Activated B cell treated with CpG ODN at 0.5 μM for 24 hours (primary cell): ENCODE data around the gene VAMP8. TPM values are rescaled to one million over a fixed set of nuclear protein-coding genes. Genes with fewer than 3 reads are reported as not detected.

ENCODE experiments used
- ATAC-seq: fragments of 200-7000 bp; cut with Tn5 transposase; one replicate; pipeline ENCODE4 v1.10.0; 2021; ENCODE audit warnings: low read depth, mild to moderate bottlenecking, moderate library complexity
- CTCF ChIA-PET: fragments of 350-600 bp; sonication (Branson Sonifier 250); formaldehyde crosslinking; loops from one replicate; lab custom pipeline; 2021; ENCODE audit warnings: antibody characterized with exemption; lab: Charles Lee
- POLR2A ChIA-PET: fragments of 350-600 bp; sonication (Branson Sonifier 250); formaldehyde crosslinking; loops from one replicate; lab custom pipeline; 2021; ENCODE audit warnings: antibody characterized with exemption; lab: Charles Lee
- DNase-seq: peaks from one replicate; pipeline ENCODE4 v3.0.0; 2022
- H3K27ac Mint-ChIP-seq: one replicate; pipeline ENCODE4 v1.8.0; 2020; ENCODE audit warnings: mixed read lengths
- H3K27me3 Mint-ChIP-seq: one replicate; pipeline ENCODE4 v1.8.0; 2021; ENCODE audit warnings: mixed read lengths
- H3K36me3 Mint-ChIP-seq: one replicate; pipeline ENCODE4 v1.8.0; 2021; ENCODE audit warnings: low read depth, mixed read lengths
- H3K4me1 Mint-ChIP-seq: one replicate; pipeline ENCODE4 v1.8.0; 2021; ENCODE audit warnings: mixed read lengths
- H3K4me3 Mint-ChIP-seq: one replicate; pipeline ENCODE4 v1.8.0; 2020; ENCODE audit warnings: mild to moderate bottlenecking, mixed read lengths
- H3K9me3 Mint-ChIP-seq: one replicate; pipeline ENCODE4 v1.8.0; 2020; ENCODE audit warnings: mixed read lengths
- intact Hi-C: fragments of 100-400 bp; cut with micrococcal nuclease; formaldehyde crosslinking; loops from one replicate; pipeline ENCODE4 v1.15.1; 2024
- total RNA-seq: library from RNA; stranded (reverse); gene quantifications from 2 replicates; pipeline ENCODE4 v1.2.3, GENCODE V29; 2022
- TF ChIP-seq, protein P1 (sequence below): fragments of 200-600 bp; IDR thresholded peaks from one replicate; pipeline ENCODE4 v1.8.0; 2022; ENCODE audit warnings: antibody characterized with exemption, mild to moderate bottlenecking

Gene VAMP8
- total RNA-seq, 1 donor from 2014 or later: 128 TPM

DNA sequence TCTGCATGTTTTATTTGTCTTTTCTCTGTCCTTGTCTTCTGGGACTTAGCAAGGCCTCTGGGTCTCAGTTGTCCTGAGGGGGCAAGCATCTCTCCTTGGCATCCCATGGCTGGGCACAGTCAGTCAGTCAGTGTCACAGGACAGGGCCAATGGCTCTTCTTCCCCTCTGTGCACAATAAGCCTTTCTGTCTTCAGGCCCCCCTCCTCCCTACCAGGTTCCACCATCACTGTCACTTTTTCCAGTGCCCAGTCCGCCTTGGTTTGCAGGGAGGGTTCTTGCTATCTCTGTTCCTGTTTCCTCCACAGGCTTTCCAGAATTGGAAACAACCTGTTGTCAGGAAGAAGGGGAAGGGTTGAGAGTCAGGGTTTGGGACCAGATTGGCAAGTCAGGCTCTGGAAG is 5.1 kb downstream of the VAMP8 start:
- TF ChIP-seq, protein P1, sequence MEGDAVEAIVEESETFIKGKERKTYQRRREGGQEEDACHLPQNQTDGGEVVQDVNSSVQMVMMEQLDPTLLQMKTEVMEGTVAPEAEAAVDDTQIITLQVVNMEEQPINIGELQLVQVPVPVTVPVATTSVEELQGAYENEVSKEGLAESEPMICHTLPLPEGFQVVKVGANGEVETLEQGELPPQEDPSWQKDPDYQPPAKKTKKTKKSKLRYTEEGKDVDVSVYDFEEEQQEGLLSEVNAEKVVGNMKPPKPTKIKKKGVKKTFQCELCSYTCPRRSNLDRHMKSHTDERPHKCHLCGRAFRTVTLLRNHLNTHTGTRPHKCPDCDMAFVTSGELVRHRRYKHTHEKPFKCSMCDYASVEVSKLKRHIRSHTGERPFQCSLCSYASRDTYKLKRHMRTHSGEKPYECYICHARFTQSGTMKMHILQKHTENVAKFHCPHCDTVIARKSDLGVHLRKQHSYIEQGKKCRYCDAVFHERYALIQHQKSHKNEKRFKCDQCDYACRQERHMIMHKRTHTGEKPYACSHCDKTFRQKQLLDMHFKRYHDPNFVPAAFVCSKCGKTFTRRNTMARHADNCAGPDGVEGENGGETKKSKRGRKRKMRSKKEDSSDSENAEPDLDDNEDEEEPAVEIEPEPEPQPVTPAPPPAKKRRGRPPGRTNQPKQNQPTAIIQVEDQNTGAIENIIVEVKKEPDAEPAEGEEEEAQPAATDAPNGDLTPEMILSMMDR: no peak
- no peaks in the 10 kb centered on the region for H3K9me3 Mint-ChIP-seq
- intact Hi-C loops: no loop called here
- ATAC-seq (no peak), DNase-seq (no peak)
- ChIA-PET CTCF (no interaction called here), POLR2A (interaction anchor here (5.9 kb wide), 1 partner anchor 13 kb away, joined by 59 read pairs; the partner anchor contains the start of gene RNF181)
- peaks cover 25% of the 10 kb centered on the region for H3K36me3 Mint-ChIP-seq
- no peak overlapping the region for H3K4me3 Mint-ChIP-seq
- H3K4me1 Mint-ChIP-seq: peaks cover 60% of the 10 kb centered on the region
- H3K27me3 Mint-ChIP-seq: no peaks in the 10 kb centered on the region
- no peak overlapping the region for H3K27ac Mint-ChIP-seq

DNA sequence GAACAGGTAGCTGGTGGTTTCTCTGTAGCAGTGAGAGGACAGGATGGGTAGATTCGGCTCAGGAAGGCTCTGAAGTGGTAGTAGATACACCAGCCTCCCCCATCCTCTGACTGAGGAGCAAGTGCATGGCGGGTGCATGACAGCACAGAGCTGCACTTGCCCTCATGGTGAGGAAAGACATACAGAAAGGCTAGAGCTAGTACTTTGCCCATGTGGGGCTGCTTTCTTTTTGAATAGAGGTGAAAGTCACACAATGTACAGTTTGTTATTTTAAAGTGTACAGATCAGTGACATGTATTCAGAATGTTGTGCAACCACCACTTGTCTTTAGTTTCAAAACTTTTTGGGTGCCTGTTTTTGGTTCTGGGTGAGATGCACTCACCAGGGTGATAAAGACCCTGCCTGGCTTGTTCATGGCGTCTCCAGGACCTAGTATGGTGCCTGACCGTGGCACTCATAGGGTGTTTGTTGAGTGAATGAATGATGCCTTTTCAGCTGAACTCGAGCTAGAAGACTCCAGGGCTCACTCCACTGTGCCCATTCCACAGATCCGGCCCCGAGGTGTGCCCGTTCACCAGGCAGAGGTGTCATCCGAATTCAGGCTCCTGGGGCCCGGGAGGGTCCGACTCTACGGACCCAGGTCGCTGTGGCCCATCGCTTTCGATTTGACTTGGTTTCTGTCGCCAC is 6.4 kb downstream of the VAMP8 start:
- TF ChIP-seq, protein P1: no peak
- no peaks in the 10 kb centered on the region for H3K27me3 Mint-ChIP-seq

DNA sequence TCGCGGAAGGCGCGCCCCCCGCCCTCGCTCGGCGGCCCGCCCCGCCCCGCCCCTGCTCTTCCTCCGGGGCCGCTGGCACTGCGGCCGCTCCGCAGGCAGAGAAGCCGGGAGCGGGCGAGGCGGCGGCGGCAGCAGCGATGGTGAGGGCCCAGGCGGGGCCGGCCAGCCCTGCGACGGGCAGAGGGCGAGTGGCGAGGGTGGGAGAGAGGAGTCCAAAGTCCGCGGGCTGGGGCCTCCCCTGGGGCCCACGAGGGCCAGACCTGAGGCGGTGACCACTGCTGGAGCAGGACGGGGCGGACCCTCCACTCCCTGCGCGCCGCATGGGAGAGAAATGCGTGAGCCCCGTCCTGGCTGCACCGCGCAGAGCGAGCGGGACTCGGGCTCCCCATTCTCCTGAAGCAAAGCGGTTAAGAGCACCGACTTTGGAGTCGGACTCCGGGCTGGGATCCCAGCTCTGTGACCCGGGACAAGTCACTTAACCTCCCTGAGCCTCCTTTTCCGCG is 7.0 kb downstream of the VAMP8 start, which contains the start of gene VAMP5:
VAMP5 (plus strand) TSS at position 78 of the 503 bp plus-strand sequence; CDS start at position 138, 60 bp downstream.
- ChIA-PET POLR2A (interaction anchor here (0.6 to 5.9 kb wide), 6 partner anchors 8 to 1237 kb away, joined by 3 to 59 read pairs (median 3); partner anchors contain the start of genes MAT2A, RNF181 and TGOLN2), CTCF (interaction anchor here (0.6 kb wide), 1 partner anchor 101 kb away, joined by 3 read pairs; no protein-coding TSS in a partner anchor)
- H3K27me3 Mint-ChIP-seq: no peaks in the 10 kb centered on the region
- peak; percentile 32 for DNase-seq
- H3K4me1 Mint-ChIP-seq: peaks cover 53% of the 10 kb centered on the region
- H3K4me3 Mint-ChIP-seq: peak within 1 kb of the TSS; percentile 82
- peak; percentile 76 for ATAC-seq
- intact Hi-C loops: loop anchor here (1.0 kb wide), 2 partner anchors 11 to 64 kb away; partner anchors contain the start of gene RNF181
- no peaks in the 10 kb centered on the region for H3K9me3 Mint-ChIP-seq
- H3K27ac Mint-ChIP-seq: peak within 1 kb of the TSS; percentile 72
- TF ChIP-seq, protein P1: no peak
- H3K36me3 Mint-ChIP-seq: peaks cover 22% of the 10 kb centered on the region

More for the DNA sequence above, 6.4 kb downstream of the VAMP8 start:
- ATAC-seq (no peak), DNase-seq (no peak)
- peak overlapping the region; percentile 82 for H3K4me3 Mint-ChIP-seq
- intact Hi-C loops: loop anchor here (1.0 kb wide), 2 partner anchors 11 to 64 kb away; partner anchors contain the start of gene RNF181
- peaks cover 22% of the 10 kb centered on the region for H3K36me3 Mint-ChIP-seq
- H3K9me3 Mint-ChIP-seq: no peaks in the 10 kb centered on the region
- H3K27ac Mint-ChIP-seq: peak overlapping the region; percentile 72
- peaks cover 59% of the 10 kb centered on the region for H3K4me1 Mint-ChIP-seq
- ChIA-PET CTCF (interaction anchor here (0.6 kb wide), 1 partner anchor 102 kb away, joined by 3 read pairs; no protein-coding TSS in a partner anchor), POLR2A (interaction anchor here (0.6 to 5.9 kb wide), 7 partner anchors 12 to 1238 kb away, joined by 3 to 59 read pairs (median 3); partner anchors contain the start of genes MAT2A, RNF181 and TGOLN2)

DNA sequence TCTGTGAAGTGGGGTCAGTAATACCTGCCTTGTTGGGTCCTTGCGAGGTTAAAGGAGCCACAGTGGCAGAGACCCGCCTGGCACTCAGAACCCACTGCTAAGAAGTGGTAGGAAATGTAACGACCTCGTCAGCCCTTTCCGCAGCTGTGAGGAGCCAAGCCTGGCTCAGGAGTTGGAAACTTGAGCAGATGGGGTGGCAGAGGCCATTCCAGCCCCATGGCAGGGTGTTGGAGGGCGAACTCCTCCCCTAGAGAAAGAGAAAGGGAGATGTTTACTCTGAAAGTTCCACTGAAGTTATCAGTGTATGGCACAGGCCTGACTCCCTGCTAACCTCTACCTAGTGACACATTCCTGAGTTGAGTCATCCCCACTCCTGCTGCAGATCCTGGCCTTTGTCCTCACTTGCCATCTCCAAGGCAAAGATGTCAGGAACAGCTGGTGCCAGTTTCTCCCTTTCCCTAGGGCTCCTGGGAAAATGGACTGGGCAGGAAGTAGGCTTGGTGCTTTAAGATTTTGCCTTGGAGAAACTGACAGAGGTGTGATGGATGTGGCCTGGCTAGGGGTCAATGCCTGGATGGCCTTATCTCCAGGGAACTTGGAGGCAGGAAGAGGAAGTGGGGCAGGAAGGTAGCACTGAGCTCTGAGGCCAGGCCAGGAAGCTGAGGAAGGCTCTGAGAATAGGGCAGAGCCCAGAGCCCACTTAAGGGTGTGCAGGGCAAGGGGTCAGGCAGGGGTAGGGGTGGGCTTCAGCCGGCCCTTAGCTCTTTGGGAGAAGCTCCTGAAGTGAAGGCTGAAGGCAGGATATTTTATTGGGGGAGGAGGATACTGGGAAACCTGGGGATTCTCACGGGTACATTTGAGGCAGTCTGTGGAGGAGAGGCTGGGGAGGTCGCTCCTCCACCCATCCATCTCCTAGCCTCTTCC is 7.7 kb downstream of the VAMP8 start:
- Mint-ChIP-seq H3K4me1 (peaks cover 46% of the 10 kb centered on the region), H3K9me3 (no peaks in the 10 kb centered on the region), H3K27ac (peak overlapping the region; percentile 63), H3K4me3 (peak overlapping the region; percentile 82), H3K27me3 (no peaks in the 10 kb centered on the region), H3K36me3 (peaks cover 22% of the 10 kb centered on the region)
- intact Hi-C loops: loop anchor here (1.0 kb wide), 2 partner anchors 10 to 63 kb away; partner anchors contain the start of gene RNF181
- CTCF ChIA-PET: interaction anchor here (0.6 kb wide), 1 partner anchor 101 kb away, joined by 3 read pairs; no protein-coding TSS in a partner anchor
- TF ChIP-seq, protein P1: no peak
- DNase-seq: no peak
- peak; percentile 43 for ATAC-seq
- POLR2A ChIA-PET: interaction anchor here (0.6 to 5.9 kb wide), 7 partner anchors 7 to 1237 kb away, joined by 3 to 59 read pairs (median 3); partner anchors contain the start of genes MAT2A, RNF181 and TGOLN2
